Left colon (tissue), 2 donors: ENCODE data around the gene BRD3OS. TPM values are rescaled to one million over a fixed set of nuclear protein-coding genes. Genes with fewer than 3 reads are reported as not detected.
A peak's percentile ranks its signal among the peaks of the same experiment; 100 is the strongest.

Source experiments
- ATAC-seq: fragments of 200-7000 bp; cut with Tn5 transposase; one replicate; pipeline ENCODE4 v1.9.1; 2020; ENCODE audit warnings: mild to moderate bottlenecking, moderate library complexity
- DNase-seq, 2 donors: peaks; one replicate each; pipeline ENCODE4 v3.0.0-alpha.2; 2020
- intact Hi-C, 2 donors: fragments of 100-400 bp; cut with DNase I in 1 of 2; cut with micrococcal nuclease in 1 of 2; formaldehyde crosslinking; loops; one replicate each; pipeline versions ENCODE4 v1.11.2 to v1.14.0; 2022; cut with DNase I, micrococcal nuclease
- total RNA-seq, 2 donors: library from RNA; stranded (reverse); fragmentation: NEBNext Ultra II Directional; extraction: Animal tissue kit (Norgen Biotek cat#: 25700); gene quantifications; one replicate each; pipeline ENCODE4 v1.2.1, GENCODE V29; 2021
- donor health status: DM: no; HTN: no; CAD: no.
- donor health status: DM: yes; HTN: yes; CAD: no.

BRD3OS gene
- total RNA-seq, 2 donors from 2014 or later = 2.9 to 6.4 TPM

- intact Hi-C loops = no loop called here
- ATAC-seq = no peak
- no peak for DNase-seq
Measured at GRCh38 chr9:134028575-134029247, 3.4 kb downstream of the BRD3OS start.

GRCh38 chr9:134029248-134030226 lies 4.3 kb downstream of the BRD3OS start:
- ATAC-seq = no peak
- intact Hi-C loops = no loop called here
- no peak for DNase-seq

GRCh38 chr9:134030821-134031470 lies 5.7 kb downstream of the BRD3OS start:
- ATAC-seq = no peak
- intact Hi-C loops = no loop called here
- no peak for DNase-seq

GRCh38 chr9:134031783-134032182 lies 6.5 kb downstream of the BRD3OS start:
- ATAC-seq (no peak), DNase-seq (no peak)
- intact Hi-C loops = no loop called here

- intact Hi-C loops = no loop called here
- DNase-seq = no peak
- no peak for ATAC-seq
Measured at GRCh38 chr9:134032456-134033222, 7.4 kb downstream of the BRD3OS start.

GRCh38 chr9:134033516-134034214 lies 8.4 kb downstream of the BRD3OS start:
- no peak for DNase-seq
- intact Hi-C loops = no loop called here
- ATAC-seq = no peak

- DNase-seq (no peak), ATAC-seq (no peak)
- intact Hi-C loops = no loop called here
Measured at GRCh38 chr9:134034215-134035040, 9.1 kb downstream of the BRD3OS start.

- intact Hi-C loops = no loop called here
- no peak for DNase-seq
Measured at GRCh38 chr9:134035041-134036039, 10.1 kb downstream of the BRD3OS start.

GRCh38 chr9:134036130-134036529 lies 10.8 kb downstream of the BRD3OS start:
- DNase-seq = no peak
- intact Hi-C loops = no loop called here

More at GRCh38 chr9:134035041-134036039, 10.1 kb downstream of the BRD3OS start:
- no peak for ATAC-seq

GRCh38 chr9:134037641-134038040 lies 12.4 kb downstream of the BRD3OS start:
- ATAC-seq (no peak), DNase-seq (no peak)
- intact Hi-C loops = no loop called here

More at GRCh38 chr9:134036130-134036529, 10.8 kb downstream of the BRD3OS start:
- ATAC-seq = no peak

GRCh38 chr9:134039386-134040175 lies 14.3 kb downstream of the BRD3OS start:
- DNase-seq (no peak), ATAC-seq (no peak)
- intact Hi-C loops = no loop called here

- DNase-seq = no peak
- intact Hi-C loops = no loop called here
- no peak for ATAC-seq
Measured at GRCh38 chr9:134040176-134040565, 14.9 kb downstream of the BRD3OS start.

GRCh38 chr9:134040781-134041648 lies 15.7 kb downstream of the BRD3OS start:
- peak; percentile 70 for ATAC-seq
- intact Hi-C loops = no loop called here
- DNase-seq = peak in 1 of 2 donors; percentile 43

- DNase-seq (no peak), ATAC-seq (no peak)
- intact Hi-C loops = no loop called here
Measured at GRCh38 chr9:134041649-134041962, 16.3 kb downstream of the BRD3OS start.

- DNase-seq (no peak), ATAC-seq (no peak)
- intact Hi-C loops = no loop called here
Measured at GRCh38 chr9:134043531-134043988, 18.3 kb downstream of the BRD3OS start.
